Esophagus squamous epithelium (tissue), 4 donors: ENCODE results near the gene PRKD1.
"Not testable (repeated sequence)": the region's sequence is repeated elsewhere in the genome, so short reads cannot be mapped to it uniquely, and the experiment has no call there.

ENCODE experiments used
- POLR2A ChIP-seq, 4 donors: fragments of 450-650 bp; IDR thresholded peaks; one replicate each; pipeline ENCODE4 v1.6.1; 2017; ENCODE audit warnings: antibody characterized with exemption in 4 of 4, mild to moderate bottlenecking in 4 of 4, moderate library complexity in 3 of 4
- TF ChIP-seq, protein P1 (sequence below), 6 experiments: fragments of 450-650 bp in 4 of 6; fragments of 200-600 bp in 2 of 6; sonication (generic) in 2 of 6; IDR thresholded peaks; one replicate each; pipeline ENCODE4 v1.5.1; 2016 to 2019; ENCODE audit warnings: antibody characterized with exemption in 6 of 6, mild to moderate bottlenecking in 4 of 6, moderate library complexity in 4 of 6

DNA sequence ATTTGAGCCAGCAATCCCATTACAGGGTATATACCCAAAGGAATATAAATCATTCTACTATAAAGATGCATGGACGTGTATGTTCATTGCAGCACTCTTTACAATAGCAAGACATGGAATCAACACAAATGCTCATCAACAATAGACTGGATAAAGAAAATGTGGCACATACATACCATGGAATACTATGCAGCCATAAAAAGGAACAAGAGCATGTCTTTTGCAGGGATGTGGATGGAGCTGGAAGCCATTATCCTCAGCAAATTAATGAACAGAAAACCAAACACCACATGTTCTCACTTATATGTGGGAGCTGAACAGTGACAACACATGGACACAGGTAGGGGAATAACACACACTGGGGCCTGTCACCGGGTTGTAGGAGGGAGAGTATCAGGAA lies 238.1 kb downstream of the PRKD1 start:
- not testable (repeated sequence) for TF ChIP-seq POLR2A (IDR thresholded peaks at IDR 0.05)
- TF ChIP-seq, protein P1, sequence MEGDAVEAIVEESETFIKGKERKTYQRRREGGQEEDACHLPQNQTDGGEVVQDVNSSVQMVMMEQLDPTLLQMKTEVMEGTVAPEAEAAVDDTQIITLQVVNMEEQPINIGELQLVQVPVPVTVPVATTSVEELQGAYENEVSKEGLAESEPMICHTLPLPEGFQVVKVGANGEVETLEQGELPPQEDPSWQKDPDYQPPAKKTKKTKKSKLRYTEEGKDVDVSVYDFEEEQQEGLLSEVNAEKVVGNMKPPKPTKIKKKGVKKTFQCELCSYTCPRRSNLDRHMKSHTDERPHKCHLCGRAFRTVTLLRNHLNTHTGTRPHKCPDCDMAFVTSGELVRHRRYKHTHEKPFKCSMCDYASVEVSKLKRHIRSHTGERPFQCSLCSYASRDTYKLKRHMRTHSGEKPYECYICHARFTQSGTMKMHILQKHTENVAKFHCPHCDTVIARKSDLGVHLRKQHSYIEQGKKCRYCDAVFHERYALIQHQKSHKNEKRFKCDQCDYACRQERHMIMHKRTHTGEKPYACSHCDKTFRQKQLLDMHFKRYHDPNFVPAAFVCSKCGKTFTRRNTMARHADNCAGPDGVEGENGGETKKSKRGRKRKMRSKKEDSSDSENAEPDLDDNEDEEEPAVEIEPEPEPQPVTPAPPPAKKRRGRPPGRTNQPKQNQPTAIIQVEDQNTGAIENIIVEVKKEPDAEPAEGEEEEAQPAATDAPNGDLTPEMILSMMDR (IDR thresholded peaks at IDR 0.05), result not testable (repeated sequence)
